Epithelial cell of esophagus (primary cell): Measurements from ENCODE around the gene RHOH.
"Not testable (repeated sequence)": the region's sequence is repeated elsewhere in the genome, so short reads cannot be mapped to it uniquely, and the experiment has no call there.

Source experiments
- DNase-seq: peaks from one replicate; pipeline ENCODE4 v3.0.0; 2010; ENCODE audit warnings: low read depth
- H3K4me3 ChIP-seq: 2 replicates; pipeline ENCODE4 v1.5.1; 2011; ENCODE audit warnings: mild to moderate bottlenecking, low read length, control low read depth
- TF ChIP-seq, protein P1 (sequence below): IDR thresholded peaks from 2 replicates; pipeline ENCODE4 v1.5.1; 2011; ENCODE audit warnings: low read depth, mild to moderate bottlenecking, low read length, control low read depth, inconsistent platforms; ENCODE audit not compliant: insufficient read depth; ENCODE audit errors: missing control alignments

The RHOH gene

DNA sequence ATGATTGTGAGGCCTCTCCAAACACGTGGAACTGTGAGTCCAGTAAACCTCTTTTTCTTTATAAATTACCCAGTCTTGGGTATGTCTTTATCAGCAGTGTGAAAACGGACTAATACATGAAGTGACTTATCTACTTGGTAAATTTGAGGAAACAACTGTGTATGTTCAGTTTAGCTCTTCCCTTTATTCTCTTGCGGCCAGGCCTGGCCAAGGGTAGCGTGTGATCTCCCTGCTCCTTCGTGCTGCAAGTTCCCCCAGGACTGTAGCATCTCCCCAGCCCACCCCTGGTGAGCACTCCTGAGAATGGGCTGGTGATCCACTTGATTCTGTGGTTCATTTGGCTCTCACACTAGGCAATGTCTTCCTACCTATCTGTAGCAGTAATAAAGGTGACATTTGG, 85.1 kb downstream of the RHOH start:
- no peak for DNase-seq
- TF ChIP-seq, protein P1, sequence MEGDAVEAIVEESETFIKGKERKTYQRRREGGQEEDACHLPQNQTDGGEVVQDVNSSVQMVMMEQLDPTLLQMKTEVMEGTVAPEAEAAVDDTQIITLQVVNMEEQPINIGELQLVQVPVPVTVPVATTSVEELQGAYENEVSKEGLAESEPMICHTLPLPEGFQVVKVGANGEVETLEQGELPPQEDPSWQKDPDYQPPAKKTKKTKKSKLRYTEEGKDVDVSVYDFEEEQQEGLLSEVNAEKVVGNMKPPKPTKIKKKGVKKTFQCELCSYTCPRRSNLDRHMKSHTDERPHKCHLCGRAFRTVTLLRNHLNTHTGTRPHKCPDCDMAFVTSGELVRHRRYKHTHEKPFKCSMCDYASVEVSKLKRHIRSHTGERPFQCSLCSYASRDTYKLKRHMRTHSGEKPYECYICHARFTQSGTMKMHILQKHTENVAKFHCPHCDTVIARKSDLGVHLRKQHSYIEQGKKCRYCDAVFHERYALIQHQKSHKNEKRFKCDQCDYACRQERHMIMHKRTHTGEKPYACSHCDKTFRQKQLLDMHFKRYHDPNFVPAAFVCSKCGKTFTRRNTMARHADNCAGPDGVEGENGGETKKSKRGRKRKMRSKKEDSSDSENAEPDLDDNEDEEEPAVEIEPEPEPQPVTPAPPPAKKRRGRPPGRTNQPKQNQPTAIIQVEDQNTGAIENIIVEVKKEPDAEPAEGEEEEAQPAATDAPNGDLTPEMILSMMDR, result no peak

DNA sequence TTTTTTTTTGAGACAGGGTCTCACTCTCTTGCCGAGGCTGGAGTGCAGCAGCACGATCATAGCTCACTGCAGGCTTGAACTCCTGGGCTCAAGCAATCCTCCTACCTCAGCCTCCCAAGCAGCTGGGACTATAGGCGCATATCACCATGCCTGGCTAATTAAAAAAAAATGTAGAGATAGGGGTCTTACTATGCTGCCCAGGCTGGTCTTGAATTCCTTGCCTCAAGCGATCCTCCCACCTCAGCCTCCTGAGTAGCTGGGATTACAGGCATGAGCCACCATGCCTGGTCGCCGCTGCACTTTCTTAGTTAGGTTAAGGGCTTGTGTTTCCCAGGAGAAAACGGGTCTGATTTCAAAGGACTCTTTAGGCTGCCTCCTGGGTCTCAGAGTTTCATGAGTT, 86.0 kb downstream of the RHOH start:
- DNase-seq, H3K4me3 ChIP-seq: not testable (repeated sequence)

More for the DNA sequence above, 85.1 kb downstream of the RHOH start:
- H3K4me3 ChIP-seq, result no peak overlapping the region

DNA sequence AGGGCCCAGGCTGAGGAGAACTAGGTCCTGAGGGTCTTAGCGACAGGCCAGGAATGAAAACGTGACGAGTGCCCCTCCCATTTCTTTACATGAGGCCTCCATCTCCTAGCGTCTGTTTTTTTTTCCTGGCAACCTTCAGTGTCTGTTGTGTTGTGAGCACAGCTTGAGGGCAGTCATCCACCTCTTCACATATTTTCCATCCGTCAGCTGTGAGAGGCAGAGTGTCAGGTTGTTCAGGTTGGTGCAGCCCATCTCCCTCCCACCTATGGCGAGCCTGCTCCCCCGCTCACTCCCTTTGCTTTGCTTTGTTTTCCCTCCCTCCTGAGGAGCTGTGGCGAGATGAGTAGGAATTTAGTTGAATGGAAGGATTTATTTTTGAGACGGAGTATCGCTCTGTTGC, 86.6 kb downstream of the RHOH start:
- peak; percentile 39 for DNase-seq
- no peak overlapping the region for H3K4me3 ChIP-seq
- TF ChIP-seq, protein P1, result no peak

DNA sequence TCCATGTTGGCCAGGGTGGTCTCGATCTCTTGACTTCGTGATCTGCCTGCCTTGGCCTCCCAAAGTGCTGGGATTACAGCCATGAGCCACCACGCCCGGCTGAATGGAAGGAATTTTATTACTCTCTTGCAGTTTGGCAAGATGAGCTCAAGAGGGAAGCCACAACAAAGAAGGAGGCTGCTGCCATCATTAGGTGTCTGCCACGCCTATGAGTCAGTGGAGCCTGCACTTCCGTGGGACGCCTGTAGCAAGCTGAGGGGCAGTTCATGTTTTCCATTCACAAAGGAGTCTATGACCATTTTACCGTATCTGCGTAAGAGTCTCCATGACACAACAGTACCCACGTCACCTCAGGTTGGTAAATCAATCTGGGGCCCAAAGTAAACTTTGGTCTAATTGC, 87.1 kb downstream of the RHOH start:
- TF ChIP-seq, protein P1, result peak; percentile 47
- peak; percentile 80 for DNase-seq
- no peak overlapping the region for H3K4me3 ChIP-seq

DNA sequence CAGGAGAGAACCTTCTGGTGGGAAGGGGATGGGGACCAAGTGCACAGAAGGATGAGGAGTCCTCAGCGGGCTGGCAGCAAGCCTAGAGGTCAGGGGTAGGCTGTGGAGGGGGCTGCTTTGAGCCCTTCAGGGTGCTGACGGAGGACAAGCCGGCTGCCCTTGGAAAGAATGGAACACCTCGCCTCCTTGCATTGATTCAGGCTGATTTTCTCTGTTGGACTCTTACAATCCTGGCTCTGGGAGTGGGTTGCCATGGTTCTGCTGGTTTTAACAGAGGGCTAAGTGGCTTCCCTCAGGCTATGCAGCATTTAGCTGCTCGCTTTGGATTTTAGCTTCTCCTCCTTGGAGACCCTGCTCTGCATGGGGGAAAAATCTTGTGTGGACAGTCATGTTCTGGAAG, 88.9 kb downstream of the RHOH start:
- no peak for DNase-seq
- no peak overlapping the region for H3K4me3 ChIP-seq
- TF ChIP-seq, protein P1, result no peak

DNA sequence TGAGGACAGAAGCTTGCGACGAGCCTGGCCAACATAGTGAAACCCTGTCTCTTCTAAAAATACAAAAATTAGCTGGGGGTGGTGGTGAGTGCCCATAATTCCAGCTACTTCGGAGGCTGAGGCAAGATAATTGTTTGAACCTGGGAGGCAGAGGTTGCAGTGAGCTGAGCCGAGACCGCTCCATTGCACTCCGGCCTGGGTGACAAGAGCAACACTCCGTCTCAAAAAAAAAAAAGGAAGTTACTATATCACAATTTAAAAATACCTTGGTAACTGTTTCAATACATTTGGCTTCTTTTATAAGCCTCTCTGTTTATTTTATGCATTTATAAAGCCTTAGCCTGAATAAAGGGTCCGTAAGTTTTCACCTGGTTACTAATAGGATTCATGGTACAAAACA, 91.7 kb downstream of the RHOH start:
- DNase-seq, result no peak
- TF ChIP-seq, protein P1, result no peak
- H3K4me3 ChIP-seq, result no peak overlapping the region

DNA sequence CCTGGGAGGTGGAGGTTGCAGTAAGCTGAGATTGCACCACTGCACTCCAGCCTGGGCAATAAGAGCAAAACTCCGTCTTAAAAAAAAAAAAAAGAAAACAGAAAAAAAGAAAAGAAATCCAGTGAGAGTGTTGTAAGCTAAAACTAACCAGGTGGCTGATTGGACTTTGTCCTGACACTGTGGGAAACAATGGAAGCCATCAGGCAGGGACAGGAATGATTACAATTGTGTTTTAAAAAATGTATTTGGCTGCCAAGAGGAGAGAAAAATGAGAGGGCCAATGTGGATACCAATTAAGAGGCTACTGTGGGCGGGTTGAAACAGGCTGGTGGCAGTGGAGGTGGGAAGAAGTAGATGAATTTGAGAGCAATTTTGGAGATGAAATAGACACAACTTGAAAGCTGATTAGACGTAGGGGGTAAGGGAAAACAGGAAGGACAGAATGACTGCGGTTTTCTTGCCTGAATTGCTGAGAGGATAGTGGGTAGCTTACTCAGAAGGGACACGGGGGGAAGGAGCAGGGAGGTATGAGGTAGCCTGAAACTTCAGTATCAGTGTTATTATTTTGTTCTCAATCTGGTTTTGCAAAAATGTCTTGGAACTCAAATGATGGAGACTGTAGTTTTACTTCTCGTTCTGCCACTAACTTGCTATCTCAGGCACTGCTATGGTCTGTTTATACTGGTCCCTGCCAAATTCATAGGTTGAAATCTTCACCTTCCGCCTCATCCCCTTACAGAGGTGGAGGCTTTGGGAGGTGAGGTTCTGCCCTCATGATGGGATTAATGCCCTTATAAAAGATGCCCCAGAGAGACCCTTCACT, 92.7 kb downstream of the RHOH start:
- H3K4me3 ChIP-seq, result no peak overlapping the region
- peak; percentile 29 for DNase-seq
- TF ChIP-seq, protein P1, result no peak

DNA sequence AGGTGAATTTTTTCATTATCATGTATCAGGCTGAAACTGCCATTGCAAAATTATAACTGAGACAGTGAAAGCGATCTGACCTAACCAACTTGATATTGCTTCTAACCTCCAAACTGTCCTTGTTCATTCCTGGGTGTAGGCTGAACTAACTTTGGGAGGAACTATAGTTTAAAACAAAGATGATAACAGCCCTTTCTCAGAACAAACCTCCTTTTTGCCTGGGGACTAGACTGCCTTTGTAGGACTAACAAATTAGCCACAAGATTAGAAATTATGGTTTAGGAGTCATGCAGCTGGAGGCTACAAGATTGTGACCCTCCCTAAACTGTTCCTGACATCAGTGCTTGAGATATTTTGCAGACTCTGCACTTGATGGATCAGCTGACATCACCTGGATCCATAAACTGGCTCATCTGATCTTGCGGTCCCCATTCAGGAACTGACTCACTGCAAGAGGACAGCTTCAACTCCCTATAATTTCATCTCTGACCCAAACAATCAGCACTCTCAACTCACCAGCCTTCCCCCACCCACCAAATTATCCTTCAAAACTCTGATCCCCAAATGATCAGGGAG, 93.9 kb downstream of the RHOH start:
- H3K4me3 ChIP-seq, result not testable (repeated sequence)
- DNase-seq, result peak; percentile 71
